Measurements from ENCODE around the gene TTC23.
"Not testable (repeated sequence)": the region's sequence is repeated elsewhere in the genome, so short reads cannot be mapped to it uniquely, and the experiment has no call there.

Gene TTC23

DNA sequence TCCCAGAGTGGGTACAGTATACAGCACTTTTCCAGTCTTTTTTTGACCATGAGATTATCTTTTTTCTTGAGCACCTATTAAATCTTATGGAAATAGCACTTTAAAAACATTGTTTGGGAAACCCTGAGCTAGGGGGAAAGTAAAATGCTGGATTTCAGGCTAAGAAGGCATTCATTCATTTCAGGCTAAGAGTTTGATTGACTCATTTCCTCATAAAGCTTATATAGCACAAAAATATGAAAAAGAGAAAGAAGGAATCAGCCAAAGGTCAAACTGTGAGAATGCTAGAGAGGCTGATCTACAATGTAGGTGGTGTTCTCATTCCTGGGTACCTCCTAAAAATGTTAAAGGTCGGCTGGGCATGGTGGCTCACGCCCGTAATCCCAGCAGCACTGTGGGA, 10.5 kb downstream of the TTC23 start:
- no peak for TF ChIP-seq CTCF (IDR thresholded peaks at IDR 0.05; ENCODE audit: low read length, missing control alignments)
- DNase-seq (ENCODE audit: low read depth) = no peak
- H3K4me3 ChIP-seq (replicated peaks; ENCODE audit: low read depth, low read length) = no peak overlapping the region

GRCh38 chr15:99234160-99234559, 15.2 kb downstream of the TTC23 start:
- DNase-seq (ENCODE audit: low read depth); H3K4me3 ChIP-seq (replicated peaks; ENCODE audit: low read depth, low read length): not testable (repeated sequence)

DNA sequence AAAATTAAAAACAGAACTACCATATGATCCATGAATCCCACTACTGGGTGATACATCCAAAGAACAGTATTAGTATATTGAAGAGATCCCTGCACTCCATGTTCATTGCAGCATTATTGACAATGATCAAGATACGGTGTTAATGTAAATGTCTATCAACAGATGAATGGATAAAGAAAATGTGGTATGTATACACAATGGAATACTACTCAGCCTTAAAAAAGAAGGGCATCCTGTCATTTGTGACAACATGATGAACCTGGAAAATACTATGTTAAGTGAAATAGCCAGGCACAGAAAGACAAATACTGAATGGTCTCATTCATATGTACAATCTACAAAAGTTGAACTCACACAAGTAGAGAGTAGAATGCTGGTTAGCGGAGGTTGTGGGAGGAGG, 16.6 kb downstream of the TTC23 start:
- no peak for DNase-seq (ENCODE audit: low read depth)
- no peak overlapping the region for H3K4me3 ChIP-seq (replicated peaks; ENCODE audit: low read depth, low read length)
- no peak for TF ChIP-seq CTCF (IDR thresholded peaks at IDR 0.05; ENCODE audit: low read length, missing control alignments)

- TF ChIP-seq CTCF (IDR thresholded peaks at IDR 0.05; ENCODE audit: low read length, missing control alignments) = no peak
- DNase-seq (ENCODE audit: low read depth) = no peak
- no peak overlapping the region for H3K4me3 ChIP-seq (replicated peaks; ENCODE audit: low read depth, low read length)
Observed at GRCh38 chr15:99230867-99231266, 18.5 kb downstream of the TTC23 start.

- no peak for DNase-seq (ENCODE audit: low read depth)
- no peak overlapping the region for H3K4me3 ChIP-seq (replicated peaks; ENCODE audit: low read depth, low read length)
- no peak for TF ChIP-seq CTCF (IDR thresholded peaks at IDR 0.05; ENCODE audit: low read length, missing control alignments)
Observed at GRCh38 chr15:99228120-99228770, 21.1 kb downstream of the TTC23 start.

DNA sequence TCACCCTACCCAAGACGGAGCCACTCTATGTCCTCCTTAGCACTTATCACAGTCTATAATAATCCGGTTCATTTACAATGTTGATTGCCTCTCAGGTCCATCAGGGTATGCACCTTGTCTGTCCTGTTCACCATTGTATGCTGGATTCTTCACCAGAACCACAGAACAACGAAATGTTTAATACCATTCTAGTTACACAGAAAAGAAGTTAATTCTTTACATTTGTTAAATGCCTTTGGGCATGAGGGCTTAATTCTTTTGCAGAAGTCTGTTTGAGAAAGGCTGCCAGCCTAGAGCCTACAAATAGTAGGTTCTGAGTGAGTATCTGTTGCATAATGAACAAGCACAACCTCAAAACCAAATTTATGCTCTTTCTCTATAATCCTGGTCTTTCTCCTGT, 22.6 kb downstream of the TTC23 start:
- no peak for DNase-seq (ENCODE audit: low read depth)
- no peak overlapping the region for H3K4me3 ChIP-seq (replicated peaks; ENCODE audit: low read depth, low read length)
- no peak for TF ChIP-seq CTCF (IDR thresholded peaks at IDR 0.05; ENCODE audit: low read length, missing control alignments)

DNA sequence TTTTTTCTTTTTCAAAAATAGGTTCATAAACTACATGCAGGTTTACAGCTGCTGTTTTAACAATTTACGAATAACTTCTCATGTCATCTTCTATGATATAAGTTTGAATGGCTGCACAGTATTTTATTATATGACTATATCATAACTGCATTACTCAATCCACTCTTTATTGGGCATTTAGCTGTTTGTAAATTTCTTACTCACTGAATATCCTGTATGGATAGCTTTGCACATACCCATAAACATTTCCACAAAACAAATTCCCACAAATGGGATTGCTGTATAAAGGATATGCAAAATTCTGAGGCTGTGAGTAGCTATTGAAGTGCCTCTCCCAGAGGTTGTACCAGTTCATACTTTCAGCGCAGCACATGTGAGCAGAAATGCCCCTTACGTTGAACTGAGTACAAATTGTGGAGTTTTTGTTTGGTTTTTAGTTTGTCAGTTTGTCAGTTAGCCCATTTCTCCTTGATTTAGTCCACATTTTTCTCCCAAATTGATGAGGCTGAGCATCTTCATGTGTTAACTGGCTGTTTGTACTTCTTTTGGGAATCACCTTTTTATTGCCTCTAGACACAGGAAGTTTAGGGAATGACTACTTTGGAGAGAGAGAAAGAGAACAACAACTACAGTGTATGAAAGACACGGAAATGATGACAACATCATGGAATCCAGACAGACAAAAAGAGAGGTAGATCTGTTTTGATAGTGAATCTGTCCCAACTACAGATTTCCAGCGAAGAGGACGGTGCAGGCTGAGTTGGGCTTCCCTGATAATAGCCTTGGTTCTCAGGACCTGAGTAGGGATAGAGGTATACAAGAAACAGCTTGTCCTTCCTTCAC, 24.8 kb downstream of the TTC23 start:
- H3K4me3 ChIP-seq (replicated peaks; ENCODE audit: low read depth, low read length) = no peak overlapping the region
- no peak for TF ChIP-seq CTCF (IDR thresholded peaks at IDR 0.05; ENCODE audit: low read length, missing control alignments)
- no peak for DNase-seq (ENCODE audit: low read depth)

All from fibroblast of pulmonary artery (primary cell).